Measurements from ENCODE around the gene ACOX2.
A peak's percentile ranks its signal among the peaks of the same experiment; 100 is the strongest.

ACOX2 gene

DNA sequence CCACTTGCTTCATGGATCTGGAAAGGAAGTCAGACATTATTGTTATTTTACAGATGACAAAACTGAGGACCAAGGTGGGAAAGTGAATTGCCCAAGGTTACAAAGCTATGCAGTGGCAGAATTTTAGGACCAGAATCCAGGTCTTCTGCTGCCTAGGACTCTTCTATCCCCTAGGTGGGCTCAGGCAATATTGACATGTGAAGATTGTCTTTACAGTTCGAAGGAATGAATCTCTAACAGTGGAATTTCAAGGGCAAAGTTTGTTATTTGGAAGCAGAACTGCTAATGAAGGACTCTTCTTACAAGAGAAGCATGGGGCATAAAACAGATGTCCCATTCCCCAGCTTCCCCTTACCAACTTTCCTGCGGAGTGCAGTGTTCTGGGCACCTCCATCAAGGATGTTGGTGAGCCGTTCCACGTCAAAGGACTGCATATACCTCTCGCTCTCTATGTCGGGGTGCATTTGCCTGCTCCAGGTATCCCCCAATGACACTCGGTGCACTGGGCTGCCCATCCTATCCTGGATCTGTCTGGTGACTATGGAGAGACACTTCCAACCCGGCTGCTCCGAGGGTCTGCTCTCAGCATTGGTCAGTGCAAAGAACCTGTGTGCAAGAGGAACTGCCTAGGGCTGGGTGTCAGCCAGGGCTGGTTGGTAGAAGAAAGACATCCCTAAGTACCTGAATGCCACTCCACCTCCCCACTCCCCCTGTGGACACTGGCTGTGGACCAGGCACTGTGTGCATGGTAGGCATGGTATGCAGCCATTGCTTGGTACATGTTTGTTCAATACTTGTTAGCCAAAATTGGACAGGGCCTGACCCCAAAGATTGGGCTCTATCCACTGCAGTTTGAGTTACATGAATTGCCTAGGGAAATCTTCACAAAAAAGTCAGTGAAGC, 2.1 kb downstream of the ACOX2 start:
- ATAC-seq, result no peak
- no peak for TF ChIP-seq RARB (CRISPR knock-in tag; IDR thresholded peaks at IDR 0.05)
- no peak for TF ChIP-seq PPARA (CRISPR knock-in tag; IDR thresholded peaks at IDR 0.05; ENCODE audit: borderline replicate concordance)
- no peak for TF ChIP-seq SNAI2 (CRISPR knock-in tag; IDR thresholded peaks at IDR 0.05)
- TF ChIP-seq, protein P1, sequence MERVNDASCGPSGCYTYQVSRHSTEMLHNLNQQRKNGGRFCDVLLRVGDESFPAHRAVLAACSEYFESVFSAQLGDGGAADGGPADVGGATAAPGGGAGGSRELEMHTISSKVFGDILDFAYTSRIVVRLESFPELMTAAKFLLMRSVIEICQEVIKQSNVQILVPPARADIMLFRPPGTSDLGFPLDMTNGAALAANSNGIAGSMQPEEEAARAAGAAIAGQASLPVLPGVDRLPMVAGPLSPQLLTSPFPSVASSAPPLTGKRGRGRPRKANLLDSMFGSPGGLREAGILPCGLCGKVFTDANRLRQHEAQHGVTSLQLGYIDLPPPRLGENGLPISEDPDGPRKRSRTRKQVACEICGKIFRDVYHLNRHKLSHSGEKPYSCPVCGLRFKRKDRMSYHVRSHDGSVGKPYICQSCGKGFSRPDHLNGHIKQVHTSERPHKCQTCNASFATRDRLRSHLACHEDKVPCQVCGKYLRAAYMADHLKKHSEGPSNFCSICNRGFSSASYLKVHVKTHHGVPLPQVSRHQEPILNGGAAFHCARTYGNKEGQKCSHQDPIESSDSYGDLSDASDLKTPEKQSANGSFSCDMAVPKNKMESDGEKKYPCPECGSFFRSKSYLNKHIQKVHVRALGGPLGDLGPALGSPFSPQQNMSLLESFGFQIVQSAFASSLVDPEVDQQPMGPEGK (CRISPR knock-in tag; IDR thresholded peaks at IDR 0.05; ENCODE audit: borderline replicate concordance), result no peak
- no peak for TF ChIP-seq ZNF8 (CRISPR knock-in tag; IDR thresholded peaks at IDR 0.05)
- TF ChIP-seq CSDC2 (CRISPR knock-in tag; IDR thresholded peaks at IDR 0.05), result no peak
- TF ChIP-seq, protein P2, sequence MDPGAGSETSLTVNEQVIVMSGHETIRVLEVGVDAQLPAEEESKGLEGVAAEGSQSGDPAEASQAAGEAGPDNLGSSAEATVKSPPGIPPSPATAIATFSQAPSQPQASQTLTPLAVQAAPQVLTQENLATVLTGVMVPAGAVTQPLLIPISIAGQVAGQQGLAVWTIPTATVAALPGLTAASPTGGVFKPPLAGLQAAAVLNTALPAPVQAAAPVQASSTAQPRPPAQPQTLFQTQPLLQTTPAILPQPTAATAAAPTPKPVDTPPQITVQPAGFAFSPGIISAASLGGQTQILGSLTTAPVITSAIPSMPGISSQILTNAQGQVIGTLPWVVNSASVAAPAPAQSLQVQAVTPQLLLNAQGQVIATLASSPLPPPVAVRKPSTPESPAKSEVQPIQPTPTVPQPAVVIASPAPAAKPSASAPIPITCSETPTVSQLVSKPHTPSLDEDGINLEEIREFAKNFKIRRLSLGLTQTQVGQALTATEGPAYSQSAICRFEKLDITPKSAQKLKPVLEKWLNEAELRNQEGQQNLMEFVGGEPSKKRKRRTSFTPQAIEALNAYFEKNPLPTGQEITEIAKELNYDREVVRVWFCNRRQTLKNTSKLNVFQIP (CRISPR knock-in tag; IDR thresholded peaks at IDR 0.05; ENCODE audit: borderline replicate concordance, low read depth), result no peak
- TF ChIP-seq GLIS3 (CRISPR knock-in tag; IDR thresholded peaks at IDR 0.05), result no peak
- TF ChIP-seq, protein P3, sequence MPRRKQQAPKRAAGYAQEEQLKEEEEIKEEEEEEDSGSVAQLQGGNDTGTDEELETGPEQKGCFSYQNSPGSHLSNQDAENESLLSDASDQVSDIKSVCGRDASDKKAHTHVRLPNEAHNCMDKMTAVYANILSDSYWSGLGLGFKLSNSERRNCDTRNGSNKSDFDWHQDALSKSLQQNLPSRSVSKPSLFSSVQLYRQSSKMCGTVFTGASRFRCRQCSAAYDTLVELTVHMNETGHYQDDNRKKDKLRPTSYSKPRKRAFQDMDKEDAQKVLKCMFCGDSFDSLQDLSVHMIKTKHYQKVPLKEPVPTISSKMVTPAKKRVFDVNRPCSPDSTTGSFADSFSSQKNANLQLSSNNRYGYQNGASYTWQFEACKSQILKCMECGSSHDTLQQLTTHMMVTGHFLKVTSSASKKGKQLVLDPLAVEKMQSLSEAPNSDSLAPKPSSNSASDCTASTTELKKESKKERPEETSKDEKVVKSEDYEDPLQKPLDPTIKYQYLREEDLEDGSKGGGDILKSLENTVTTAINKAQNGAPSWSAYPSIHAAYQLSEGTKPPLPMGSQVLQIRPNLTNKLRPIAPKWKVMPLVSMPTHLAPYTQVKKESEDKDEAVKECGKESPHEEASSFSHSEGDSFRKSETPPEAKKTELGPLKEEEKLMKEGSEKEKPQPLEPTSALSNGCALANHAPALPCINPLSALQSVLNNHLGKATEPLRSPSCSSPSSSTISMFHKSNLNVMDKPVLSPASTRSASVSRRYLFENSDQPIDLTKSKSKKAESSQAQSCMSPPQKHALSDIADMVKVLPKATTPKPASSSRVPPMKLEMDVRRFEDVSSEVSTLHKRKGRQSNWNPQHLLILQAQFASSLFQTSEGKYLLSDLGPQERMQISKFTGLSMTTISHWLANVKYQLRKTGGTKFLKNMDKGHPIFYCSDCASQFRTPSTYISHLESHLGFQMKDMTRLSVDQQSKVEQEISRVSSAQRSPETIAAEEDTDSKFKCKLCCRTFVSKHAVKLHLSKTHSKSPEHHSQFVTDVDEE (CRISPR knock-in tag; IDR thresholded peaks at IDR 0.05), result no peak
- TF ChIP-seq TCF4 (CRISPR knock-in tag; IDR thresholded peaks at IDR 0.05; ENCODE audit: borderline replicate concordance), result no peak
- no peak for TF ChIP-seq BACH2 (CRISPR knock-in tag; IDR thresholded peaks at IDR 0.05; ENCODE audit: borderline replicate concordance)
- no peak for TF ChIP-seq ISL1 (CRISPR knock-in tag; IDR thresholded peaks at IDR 0.05)
- no peak for TF ChIP-seq ZNF565 (CRISPR knock-in tag; conservative IDR thresholded peaks at IDR 0.05; ENCODE audit: low read depth)
- TF ChIP-seq ZC3H10 (CRISPR knock-in tag; IDR thresholded peaks at IDR 0.05), result no peak
- no peak for TF ChIP-seq ZFP3 (CRISPR knock-in tag; IDR thresholded peaks at IDR 0.05)
- no peak for TF ChIP-seq ZFP30 (CRISPR knock-in tag; IDR thresholded peaks at IDR 0.05)
- TF ChIP-seq, protein P4, sequence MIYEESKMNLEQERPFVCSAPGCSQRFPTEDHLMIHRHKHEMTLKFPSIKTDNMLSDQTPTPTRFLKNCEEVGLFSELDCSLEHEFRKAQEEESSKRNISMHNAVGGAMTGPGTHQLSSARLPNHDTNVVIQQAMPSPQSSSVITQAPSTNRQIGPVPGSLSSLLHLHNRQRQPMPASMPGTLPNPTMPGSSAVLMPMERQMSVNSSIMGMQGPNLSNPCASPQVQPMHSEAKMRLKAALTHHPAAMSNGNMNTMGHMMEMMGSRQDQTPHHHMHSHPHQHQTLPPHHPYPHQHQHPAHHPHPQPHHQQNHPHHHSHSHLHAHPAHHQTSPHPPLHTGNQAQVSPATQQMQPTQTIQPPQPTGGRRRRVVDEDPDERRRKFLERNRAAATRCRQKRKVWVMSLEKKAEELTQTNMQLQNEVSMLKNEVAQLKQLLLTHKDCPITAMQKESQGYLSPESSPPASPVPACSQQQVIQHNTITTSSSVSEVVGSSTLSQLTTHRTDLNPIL (CRISPR knock-in tag; IDR thresholded peaks at IDR 0.05; ENCODE audit: low read depth), result no peak

DNA sequence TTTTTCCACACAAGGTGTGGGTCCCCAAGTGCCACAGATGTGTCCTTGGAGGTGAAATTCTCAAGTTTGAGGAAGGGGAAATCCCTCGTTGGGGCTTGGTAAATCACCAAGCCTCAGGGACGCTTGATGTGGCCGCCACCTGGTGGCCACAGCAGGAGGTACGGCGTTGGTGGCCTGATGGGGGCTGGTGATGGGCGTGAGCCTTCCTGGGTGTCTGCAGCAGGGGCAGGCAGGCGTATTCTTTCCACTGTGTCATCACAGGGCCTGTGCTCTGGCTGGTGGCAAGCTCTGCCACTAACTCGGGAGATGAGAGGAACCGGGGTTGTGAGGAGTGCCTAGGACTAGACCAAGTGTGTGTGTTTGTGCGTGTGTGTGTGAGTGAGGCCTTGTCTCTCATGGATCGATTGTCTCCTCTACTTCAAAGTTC, 4.2 kb downstream of the ACOX2 start:
- peak; percentile 89 for ATAC-seq
- no peak for TF ChIP-seq ESRRG (CRISPR knock-in tag; IDR thresholded peaks at IDR 0.05)
- TF ChIP-seq, protein P5, sequence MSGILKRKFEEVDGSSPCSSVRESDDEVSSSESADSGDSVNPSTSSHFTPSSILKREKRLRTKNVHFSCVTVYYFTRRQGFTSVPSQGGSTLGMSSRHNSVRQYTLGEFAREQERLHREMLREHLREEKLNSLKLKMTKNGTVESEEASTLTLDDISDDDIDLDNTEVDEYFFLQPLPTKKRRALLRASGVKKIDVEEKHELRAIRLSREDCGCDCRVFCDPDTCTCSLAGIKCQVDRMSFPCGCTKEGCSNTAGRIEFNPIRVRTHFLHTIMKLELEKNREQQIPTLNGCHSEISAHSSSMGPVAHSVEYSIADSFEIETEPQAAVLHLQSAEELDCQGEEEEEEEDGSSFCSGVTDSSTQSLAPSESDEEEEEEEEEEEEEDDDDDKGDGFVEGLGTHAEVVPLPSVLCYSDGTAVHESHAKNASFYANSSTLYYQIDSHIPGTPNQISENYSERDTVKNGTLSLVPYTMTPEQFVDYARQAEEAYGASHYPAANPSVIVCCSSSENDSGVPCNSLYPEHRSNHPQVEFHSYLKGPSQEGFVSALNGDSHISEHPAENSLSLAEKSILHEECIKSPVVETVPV (CRISPR knock-in tag; IDR thresholded peaks at IDR 0.05), result no peak
- TF ChIP-seq, protein P2 (CRISPR knock-in tag; IDR thresholded peaks at IDR 0.05; ENCODE audit: borderline replicate concordance, low read depth), result no peak
- TF ChIP-seq TOX (CRISPR knock-in tag; IDR thresholded peaks at IDR 0.05; ENCODE audit: borderline replicate concordance), result no peak
- TF ChIP-seq CSDC2 (CRISPR knock-in tag; IDR thresholded peaks at IDR 0.05), result no peak
- no peak for TF ChIP-seq PPARA (CRISPR knock-in tag; IDR thresholded peaks at IDR 0.05; ENCODE audit: borderline replicate concordance)
- TF ChIP-seq, protein P3 (CRISPR knock-in tag; IDR thresholded peaks at IDR 0.05), result no peak
- TF ChIP-seq TCF4 (CRISPR knock-in tag; IDR thresholded peaks at IDR 0.05; ENCODE audit: borderline replicate concordance), result no peak
- TF ChIP-seq ISL1 (CRISPR knock-in tag; IDR thresholded peaks at IDR 0.05), result no peak
- TF ChIP-seq ZNF70 (CRISPR knock-in tag; IDR thresholded peaks at IDR 0.05), result no peak
- TF ChIP-seq ZFP30 (CRISPR knock-in tag; IDR thresholded peaks at IDR 0.05), result no peak
- TF ChIP-seq ZC3H10 (CRISPR knock-in tag; IDR thresholded peaks at IDR 0.05), result no peak
- TF ChIP-seq, protein P1 (CRISPR knock-in tag; IDR thresholded peaks at IDR 0.05; ENCODE audit: borderline replicate concordance), result no peak
- no peak for TF ChIP-seq ZNF8 (CRISPR knock-in tag; IDR thresholded peaks at IDR 0.05)
- no peak for TF ChIP-seq SNAI2 (CRISPR knock-in tag; IDR thresholded peaks at IDR 0.05)
- no peak for TF ChIP-seq OSR1 (CRISPR knock-in tag; IDR thresholded peaks at IDR 0.05)

All from SK-N-SH treated with all-trans-retinoic acid at 6 μM for 48 hours (cell line).